GM21529 (cell line): ENCODE results near the gene GPC6.

Experiments used
- ATAC-seq: cut with Tn5 transposase; IDR thresholded peaks from one replicate; pipeline ENCODE4 v1.9.1; 2021; ENCODE audit not compliant: unreplicated experiment

GPC6 gene

GRCh38 chr13:93882086-93882651 is 655.6 kb downstream of the GPC6 start:
- no peak for ATAC-seq

DNA sequence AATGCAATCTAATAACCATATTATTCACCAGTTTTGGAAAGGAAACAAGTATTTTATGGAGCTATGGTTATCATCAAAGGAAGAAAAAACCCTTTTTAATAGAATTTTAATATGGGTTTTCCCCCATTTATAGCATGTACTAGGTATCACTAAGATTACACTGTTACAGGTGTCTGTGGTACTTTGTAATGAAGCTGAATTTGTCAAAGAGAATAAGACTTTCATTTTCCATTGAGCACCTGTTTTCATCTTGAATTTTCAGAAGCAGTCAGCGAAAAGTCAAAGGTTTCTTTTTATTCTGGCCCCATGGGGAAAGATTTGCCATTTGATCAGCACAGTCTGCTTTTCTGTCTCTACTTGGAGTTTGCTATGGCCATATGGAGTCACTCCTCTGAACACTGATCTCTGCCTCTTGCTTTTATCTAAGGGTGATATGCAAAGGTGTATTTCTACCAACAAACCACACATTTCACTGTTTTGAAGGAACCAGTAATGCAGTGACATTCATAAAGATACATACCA is 662.9 kb downstream of the GPC6 start:
- no peak for ATAC-seq

- no peak for ATAC-seq
These were observed 673.4 kb downstream of the GPC6 start for GRCh38 chr13:93899981-93900380.

GRCh38 chr13:93900731-93901130 is 674.1 kb downstream of the GPC6 start:
- no peak for ATAC-seq

- no peak for ATAC-seq
These were observed 677.3 kb downstream of the GPC6 start for GRCh38 chr13:93903909-93904308.

DNA sequence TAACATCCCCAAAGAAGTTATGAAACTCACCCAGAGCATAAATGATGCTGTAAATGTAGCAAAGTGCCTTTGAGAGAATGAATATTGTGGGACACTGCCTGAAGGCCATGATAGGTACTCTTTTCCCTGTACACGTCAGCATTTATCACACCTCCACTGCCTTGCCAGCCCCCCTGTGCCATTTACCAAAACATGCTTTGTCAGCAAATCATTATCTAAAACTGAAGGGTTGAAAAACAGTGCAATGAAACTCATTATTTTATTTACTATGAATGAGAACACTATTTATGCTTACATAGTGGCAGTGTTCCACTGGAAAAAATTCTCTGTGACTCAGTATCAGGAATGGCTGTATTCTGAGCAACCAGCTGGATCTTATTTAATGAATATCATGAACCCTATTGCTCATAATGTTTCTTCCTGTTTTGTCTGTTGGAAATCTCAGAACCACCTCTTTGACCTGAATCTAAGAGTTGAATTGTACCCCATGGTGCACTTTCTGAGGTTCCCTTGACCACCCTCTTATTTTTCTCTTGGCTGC is 688.7 kb downstream of the GPC6 start:
- no peak for ATAC-seq

DNA sequence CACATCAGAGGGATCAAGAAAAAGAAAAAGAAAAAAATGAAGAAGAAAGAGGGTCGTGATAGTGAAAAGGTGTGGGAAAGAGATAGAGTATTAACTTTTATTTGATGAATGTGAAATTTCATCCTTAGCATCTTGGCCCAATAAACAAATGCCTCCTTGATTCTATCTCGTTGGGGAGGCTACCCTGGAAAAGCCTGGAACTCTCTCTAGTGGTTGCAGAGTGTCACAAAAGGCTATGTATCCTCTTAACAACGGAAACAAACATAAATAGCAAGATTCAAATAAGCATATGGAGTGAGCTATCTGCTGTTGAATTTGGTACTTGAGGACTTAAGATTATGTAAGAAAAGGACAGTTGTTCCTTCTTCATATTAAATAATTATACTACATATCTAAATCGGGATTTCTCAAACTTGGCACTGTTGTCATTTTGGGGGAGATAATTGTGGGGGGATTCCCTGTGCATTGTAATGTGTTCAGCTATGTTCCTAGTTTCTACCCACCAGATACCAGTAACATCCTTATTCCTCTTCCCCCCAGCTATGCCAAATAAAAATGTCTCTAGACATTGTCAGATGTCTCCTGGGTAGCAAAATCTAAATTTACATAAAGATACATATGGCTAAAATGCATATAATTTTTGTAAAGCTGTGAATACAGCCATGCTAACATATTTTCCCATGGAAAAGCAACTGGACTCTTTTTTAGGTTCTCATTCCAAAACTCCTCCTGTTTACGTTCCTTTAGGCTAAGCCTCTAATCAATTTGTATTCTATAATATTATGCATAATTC is 695.7 kb downstream of the GPC6 start:
- ATAC-seq = no peak

DNA sequence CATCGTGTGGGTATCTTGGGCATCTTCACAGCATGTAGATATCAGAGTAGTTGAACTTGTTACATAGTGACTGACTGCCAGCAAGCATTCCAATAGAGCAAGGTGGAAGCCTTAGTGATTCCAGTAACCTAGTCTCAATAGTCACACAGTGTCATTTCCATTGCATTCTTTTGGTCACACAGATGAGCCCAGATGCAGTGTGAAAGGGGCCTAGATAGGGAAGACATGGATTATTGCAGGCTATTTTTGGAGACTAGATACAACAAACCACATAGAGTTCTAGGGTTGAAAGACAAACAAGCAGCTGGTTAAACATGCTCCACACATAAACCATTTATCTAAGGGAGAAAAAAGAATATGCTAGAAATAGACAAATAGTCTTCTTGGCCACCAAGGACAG is 699.4 kb downstream of the GPC6 start:
- no peak for ATAC-seq

DNA sequence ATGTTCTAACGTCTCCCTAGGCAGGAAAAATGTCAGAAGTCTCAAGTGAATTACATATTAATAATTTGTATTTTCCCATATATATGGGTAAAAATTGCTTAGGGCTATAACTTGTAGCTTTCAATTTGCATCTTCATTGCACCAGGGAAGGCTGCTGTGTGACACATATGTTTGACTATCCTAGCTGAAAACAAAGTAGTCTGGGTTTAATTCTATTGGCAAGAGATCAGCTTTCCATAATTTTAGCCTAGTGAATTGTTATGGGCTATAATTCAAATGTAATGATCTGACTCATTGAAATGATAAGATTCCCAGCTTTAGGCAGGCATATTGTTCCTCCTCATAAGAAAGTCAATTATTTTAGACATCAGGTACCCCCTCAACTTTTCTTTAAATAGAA is 699.8 kb downstream of the GPC6 start:
- ATAC-seq = no peak

GRCh38 chr13:93927431-93927830 is 700.8 kb downstream of the GPC6 start:
- ATAC-seq = no peak

- no peak for ATAC-seq
These were observed 706.3 kb downstream of the GPC6 start for GRCh38 chr13:93932901-93933300.

DNA sequence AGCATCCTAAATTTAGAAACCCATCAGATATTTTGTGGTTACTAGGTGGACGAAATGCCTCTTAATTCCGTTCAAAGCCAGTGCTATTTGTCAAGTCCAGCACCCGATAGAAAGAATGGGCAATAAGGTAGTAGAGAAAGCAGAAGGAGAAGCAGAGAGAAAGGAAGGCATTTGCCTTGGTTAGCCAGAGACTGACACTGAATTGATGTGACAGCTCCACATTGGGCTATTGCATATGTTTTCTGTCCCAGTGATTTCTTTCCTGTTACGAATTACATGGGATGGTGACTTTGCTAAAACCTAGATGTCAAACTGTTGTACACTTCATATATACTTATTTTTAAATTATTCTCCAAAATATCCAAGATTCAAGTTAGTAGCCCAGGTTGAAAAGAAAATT is 710.3 kb downstream of the GPC6 start:
- ATAC-seq = no peak

DNA sequence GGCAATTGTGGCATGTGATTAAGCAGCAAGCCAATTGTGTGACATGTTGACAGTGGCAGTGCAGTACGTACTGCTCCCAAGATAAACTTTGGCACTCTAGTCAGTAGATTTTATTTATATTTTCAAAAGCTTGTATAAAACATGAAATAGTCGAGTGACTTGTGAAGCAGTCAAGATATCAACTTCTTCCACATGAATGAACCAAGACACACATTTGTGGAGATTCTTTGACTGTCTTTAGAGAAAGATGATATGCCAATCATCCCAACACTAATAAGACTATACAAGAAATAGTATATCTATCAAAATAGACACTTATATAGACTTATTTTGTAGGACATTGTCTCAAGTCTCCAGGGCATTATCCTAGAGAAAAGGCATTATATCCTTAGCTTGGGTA is 714.8 kb downstream of the GPC6 start:
- no peak for ATAC-seq

GRCh38 chr13:93942016-93942415 is 715.4 kb downstream of the GPC6 start:
- no peak for ATAC-seq

DNA sequence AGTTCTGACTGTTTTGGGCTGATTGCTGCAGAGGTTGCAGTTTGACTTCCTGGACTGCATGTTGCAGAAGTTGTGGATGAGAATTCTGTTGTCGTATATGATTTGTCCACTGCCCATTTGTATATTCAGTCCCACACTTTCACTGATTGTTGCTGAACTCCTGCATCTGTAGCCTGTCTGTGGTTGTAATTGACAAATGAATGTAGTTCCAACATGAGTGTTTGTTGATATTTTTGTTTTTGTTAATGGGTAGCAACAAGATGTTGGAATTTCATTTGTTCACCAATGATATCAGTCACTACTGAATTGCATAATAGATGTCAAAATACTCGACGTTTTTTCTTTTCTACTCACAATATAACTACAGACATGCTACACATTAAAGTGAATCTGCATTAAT is 719.0 kb downstream of the GPC6 start:
- ATAC-seq = no peak

DNA sequence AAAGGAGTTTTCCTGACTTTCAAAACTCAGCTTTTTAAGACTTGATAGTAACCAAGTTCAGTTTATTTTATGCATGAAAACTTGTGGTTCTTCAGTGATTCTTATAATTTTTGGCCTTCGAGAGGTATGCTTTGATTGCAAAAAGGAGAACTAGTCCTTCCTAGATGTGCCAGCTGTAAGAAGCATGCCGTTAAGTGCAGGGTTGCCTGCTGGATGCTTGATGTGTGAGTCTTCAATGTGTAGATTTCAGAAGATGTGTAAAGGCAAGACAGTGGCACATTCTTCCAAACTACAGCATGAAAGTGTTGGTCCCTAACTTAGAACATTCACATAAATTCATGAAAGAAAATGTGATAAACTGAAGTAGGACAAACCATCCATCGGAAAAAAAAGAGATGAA is 720.4 kb downstream of the GPC6 start:
- no peak for ATAC-seq

GRCh38 chr13:93947651-93948050 is 721.0 kb downstream of the GPC6 start:
- ATAC-seq = no peak

DNA sequence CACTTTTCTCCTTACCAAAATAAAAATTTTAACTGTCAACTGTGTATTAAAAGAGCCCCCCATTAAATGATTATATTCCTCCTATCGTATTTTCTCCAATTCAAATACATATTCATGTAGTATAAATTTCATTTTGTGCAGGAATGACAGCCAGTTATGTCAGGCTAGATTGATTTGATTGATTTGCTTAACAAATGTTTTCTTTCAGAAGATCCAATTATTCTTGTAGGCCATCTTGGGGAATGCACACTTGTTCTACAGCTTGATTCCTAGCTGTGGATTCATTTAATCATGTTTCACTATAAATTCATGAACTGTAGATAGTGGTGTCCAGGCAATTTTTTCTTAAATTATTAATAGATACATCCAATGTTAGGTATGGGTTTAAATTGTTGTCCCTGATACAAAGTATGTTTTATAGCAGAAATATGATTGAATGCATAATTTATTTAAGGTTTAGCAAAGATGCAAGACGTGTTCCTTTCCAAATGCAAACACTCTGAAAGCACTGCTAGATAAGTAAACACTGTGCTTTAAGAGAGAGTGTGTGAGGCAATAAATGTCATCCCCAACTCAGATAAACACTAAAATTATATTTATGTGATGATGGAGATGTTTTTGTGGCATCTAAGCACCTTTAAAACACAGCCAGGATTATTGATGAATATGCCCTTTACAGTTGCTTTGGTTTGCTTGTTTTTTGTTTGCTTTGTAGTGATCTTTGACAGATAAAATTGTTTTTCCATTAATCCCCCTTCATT is 721.7 kb downstream of the GPC6 start:
- ATAC-seq = no peak

GRCh38 chr13:93951108-93951507 is 724.5 kb downstream of the GPC6 start:
- ATAC-seq = no peak

DNA sequence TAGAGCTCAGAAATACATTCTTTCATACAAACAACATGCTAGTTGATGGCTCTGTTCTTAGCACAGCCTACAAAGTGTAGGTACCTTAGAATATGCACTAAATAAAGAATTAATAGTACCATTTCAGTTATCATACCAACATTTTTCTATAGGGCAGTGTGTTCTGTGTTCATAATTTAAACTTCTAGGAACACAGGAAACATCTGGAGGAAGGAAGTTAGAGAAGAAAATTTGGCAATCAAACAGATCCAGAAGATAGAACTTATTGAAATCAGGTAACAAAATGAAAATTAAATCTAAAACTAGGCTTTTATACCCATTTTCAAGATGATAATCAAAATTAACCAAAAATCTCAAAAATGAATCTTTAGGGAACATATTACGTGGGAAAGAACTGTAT is 725.3 kb downstream of the GPC6 start:
- ATAC-seq = no peak

DNA sequence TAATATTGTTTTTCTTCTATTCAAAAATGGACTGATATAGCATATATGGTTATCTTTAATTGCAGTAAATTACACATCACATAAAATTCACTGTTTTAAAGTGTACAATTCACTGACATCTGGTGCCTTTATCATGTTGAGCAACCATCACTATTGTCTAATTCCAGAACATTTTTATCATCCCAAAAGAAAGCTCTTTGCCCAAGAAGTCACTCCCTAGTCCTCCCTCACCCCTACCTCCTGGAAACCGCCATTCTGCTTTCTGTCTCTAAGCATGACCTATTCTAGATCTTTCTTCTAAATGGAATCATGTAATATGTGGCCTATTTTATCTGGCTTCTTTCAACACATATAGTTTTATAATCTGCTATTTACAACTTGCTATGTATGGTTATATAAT is 727.2 kb downstream of the GPC6 start:
- no peak for ATAC-seq

DNA sequence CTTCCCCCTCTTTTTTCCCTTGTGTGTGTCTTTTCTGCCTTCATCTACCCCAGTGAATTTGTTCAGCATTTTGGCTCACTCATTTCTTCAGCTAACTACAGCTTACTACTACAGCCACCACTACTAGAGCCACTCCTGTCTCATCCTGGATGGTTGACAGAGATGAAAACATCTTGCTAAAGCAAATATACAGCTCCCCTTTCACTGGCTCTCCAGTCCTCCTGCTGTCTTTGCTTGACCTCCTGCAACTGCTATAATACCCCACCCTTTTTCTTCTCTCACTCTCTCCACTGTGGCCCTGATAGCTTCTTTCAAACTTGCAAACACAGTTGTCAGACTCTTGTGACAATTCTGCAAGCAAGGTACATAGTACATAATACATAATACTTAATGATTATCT is 729.3 kb downstream of the GPC6 start:
- ATAC-seq = no peak
